ENCODE results near the gene NAGLU.

GRCh38 chr17:42553161-42553818 lies 17.2 kb downstream of the NAGLU start:
- TF ChIP-seq CTCF (IDR thresholded peaks at IDR 0.05) (no peak), POLR2A (IDR thresholded peaks at IDR 0.05) (no peak)

Measured in heart left ventricle (tissue), 13 donors.